Measurements from ENCODE around the gene ALK.

Gene ALK

DNA sequence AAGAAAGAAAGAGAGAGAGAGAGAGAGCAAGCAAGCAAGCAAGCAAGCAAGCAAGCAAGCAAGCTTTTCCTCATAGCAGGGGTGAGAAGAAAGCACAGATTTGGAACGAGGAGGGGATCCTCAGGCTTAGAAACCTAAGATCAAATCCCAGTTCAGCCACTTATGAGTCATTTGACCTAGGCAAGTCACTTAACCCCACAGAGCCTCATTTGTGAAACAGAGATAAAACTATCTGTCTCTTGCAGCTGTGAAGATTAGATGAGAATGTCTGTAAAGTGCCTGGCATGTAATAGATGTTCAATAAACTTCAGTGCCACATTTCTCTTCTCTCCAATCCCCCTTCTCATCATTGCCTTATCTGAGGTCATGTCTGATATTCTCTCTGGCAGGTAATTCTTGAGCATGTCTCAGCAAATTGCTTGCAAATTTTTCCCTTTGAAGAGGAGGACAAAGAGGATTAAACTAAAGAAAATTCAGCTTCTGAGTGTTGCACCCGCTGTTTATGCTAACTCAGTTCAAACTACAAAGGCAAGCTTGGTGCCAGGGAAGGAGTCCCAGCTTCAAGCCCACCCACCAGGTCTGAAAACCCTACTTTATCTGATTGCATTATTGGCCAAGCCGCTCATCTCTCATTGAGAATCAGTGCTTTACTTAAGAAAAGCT, 20.3 kb downstream of the ALK start:
- no peak for DNase-seq

DNA sequence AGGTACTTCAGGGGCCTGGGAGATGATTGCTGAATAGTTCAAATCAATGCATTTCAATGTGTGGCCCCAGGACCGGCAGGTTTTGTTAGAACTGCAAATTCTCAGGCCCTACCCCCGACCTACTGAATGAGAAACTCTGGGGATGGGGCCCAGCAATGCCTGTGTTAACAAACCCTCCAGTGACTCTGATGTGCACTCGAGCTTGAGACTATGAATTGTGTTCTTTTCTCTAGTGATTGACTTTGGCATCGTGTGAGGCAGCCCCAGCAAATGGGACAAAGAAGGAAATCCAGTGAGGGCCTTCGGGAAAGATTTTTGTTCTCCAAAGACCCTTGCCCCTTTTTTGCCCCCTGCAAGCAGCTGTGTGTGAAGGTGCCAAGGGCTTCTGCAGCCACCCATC, 22.4 kb downstream of the ALK start:
- no peak for DNase-seq

DNA sequence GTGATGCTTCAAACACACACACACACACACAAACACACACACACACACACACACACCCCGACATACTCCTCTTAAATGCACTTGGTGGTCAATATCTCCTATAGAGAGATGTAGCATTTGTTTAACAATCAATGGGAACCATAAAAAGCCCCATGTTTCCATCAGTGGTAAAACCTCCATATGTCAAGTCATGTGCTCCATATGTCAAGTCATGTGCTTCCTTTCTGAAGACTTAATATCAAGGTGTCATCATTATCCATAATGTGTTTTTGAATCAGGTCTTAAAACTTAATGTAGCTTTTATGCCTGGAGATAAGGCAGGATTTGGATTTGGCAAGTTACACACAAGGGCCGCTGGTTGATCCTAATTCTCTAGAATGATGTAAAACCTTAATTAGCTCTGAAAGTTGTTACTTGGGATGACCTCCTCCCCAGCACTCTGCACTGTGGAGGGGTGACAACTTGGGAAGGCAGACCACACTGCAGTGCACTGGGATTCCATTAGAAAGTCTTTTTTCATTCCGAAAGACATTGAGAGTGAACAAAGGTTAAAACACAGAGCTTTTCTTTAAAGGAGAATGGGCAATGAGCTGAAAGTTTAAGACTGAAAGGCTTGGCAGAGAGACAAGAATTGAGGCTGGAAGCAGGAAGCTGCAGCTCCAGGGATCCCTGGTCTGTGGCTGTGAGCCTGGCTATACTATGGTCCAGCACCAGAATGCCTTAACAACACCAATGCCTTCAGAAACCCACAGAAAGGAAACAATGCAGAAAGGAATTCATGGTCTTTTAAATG, 26.4 kb downstream of the ALK start:
- no peak for DNase-seq

DNA sequence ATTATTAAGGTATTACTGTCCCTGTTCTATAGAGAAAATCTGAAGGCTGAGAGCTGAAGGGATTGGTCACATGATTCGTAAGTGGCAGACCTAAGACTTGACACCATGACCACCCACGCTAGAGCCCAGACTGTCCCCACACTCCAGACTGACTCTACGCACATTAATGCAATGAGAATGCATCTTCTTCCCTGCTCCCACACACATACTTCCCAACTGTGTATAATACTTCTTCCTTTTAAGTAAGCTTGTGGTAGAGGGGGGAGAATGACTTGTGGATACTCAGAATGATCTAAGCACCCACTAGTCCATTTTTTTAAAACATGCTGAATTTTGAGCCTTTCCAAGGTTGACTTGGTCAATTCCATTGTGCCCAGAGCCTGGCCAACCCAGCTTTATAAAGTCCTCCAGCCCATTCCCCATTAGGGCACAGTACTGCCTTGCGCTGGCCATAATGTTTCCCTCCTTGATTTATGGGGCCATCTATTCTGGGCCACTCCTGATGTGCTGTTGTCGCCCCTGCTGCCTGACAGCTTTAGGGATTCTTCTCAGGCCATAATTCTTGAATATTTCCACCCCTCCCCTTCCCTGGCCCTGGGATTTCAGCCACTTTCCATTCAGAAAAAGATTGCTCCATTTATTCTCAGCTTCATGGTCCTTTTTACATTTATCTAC, 28.7 kb downstream of the ALK start:
- DNase-seq, result no peak

DNA sequence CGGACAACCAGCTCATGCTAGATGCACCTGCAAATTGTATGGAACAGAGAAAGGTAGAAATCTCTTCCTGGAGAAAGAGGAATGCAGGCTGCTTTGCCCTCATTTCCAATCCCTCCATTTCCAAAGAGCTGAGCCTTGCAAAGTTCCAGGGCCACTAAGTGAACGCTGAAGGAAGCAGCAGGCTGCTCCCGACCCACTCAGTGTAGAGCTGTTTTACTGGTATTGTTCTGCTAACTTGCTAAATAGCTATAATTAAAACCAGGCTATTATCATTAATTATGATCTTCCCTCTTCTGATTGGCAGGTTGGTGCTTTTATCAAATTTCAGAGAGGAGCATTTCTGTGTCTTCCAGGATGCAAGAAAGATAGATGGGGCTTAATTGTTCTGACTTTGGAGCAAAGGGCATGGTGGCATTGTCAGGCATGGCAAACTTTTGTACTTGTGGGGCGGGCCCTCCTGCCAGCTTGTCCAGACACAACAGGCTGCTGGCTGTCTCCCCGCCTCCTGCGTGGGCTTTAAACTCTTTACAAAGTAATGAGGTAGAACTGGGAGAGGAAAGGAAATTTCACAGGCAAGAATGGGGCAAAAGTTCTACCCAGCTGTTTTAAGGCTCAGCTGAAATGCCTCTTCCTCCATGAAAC, 40.2 kb downstream of the ALK start:
- DNase-seq, result no peak

DNA sequence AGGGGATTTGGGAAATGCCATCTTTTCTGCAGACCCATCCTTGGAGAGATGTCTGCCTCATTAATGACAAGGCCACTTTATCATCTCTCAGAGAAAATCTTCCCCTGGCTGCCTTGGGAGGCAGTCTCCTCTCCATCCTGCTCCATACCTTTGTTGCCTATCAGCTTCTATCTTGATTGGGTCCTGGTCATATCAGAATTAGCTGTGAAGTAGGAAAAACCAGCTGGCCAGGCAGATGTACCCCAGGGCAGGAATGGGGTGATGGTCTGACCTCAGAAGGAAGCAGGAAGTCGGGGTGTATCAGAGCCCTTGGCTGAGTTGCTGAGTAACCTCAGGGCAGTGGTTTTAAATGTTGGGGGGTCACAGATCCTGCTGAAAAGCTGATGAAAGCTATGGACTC, 41.3 kb downstream of the ALK start:
- DNase-seq, result no peak

DNA sequence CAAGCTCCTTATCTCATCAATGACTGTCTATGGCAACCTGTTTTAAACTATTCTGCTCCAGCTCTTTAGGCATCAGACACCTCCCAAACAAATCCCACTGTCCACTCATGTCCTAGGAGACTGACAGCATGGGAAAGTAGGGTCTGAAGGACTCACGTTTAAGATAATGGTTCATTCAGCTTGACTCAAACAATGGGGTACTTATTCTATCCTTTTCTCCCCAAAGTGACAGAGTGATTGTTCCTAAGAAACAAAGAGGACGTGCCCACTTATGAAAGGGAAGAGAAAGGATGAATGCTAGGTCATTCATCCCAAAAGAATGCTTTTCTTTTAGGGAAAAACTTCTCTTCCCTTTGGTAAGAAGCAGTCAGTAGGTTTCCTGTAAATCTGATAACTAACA, 41.9 kb downstream of the ALK start:
- DNase-seq, result no peak

DNA sequence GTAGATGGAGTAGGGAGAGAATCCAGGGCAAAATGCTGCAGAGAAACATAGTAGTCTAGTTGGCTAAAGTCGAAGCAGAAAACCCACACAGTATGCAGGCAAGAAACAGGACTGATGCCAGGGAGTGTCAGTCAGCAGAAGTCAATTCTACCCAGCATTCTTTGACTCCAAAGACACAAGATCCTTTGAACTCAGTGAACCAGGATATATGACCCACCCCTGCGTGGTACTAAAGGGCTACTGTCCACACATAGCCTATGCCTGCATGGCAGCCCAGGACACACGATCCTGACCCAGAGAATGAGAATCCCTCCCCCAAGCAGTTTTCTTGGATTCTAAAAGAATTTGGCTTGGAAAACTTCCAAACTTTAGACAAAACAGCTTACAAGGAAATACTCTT, 42.5 kb downstream of the ALK start:
- DNase-seq, result no peak

DNA sequence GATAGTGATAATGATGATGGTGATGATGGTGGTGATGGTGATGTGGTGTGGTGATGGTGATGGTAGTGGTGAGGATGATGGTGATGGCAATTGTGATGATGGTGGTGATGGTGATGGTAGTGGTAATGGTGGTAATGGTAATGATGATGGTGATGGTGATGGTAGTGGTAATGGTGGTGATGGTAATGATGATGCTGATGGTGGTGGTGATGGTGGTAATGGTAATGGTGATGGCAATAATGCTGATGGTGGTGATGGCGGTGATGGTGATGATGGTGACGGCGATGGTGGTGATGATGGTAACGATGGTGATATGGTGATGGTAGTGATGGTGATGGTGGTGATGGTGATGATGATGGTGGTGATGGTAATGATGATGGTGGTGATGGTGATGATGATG, 45.0 kb downstream of the ALK start:
- DNase-seq, result no peak

DNA sequence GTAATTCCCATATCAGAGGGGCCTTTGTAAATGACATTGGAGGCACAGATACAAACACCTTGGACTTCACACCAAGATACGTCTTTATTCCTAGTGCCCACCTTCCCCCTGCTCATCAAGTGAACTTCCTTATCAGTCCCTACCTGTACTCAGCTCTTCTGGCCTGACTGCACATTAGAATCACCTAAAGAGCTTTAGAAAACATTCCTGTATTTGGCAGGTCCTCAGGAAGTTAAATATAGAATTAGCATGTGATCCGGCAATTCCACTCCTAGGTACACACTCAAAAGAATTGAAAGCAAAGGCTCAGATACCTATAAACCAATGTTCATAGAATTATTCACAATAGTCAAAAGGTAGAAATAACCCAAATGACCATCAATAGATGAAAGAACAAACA, 46.6 kb downstream of the ALK start:
- DNase-seq, result no peak

DNA sequence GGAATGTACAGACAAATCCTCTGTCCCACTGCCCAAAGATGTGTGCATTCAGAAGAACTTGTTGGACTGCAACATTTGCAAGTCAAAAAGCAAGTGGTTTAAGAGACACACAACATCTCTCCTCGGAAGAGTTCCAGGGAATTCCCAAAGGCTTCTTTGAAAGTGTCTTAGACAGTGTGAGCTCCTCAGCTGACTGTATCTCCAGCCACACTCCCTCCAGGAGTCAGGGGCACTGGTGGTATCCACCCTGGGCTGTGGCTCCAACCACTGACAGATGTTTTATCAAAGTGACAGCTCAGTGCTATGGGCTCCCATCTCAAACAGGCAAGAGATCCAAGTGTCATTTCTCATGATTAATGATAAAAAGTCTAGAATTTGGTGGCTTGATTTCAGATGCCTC, 48.5 kb downstream of the ALK start:
- no peak for DNase-seq

DNA sequence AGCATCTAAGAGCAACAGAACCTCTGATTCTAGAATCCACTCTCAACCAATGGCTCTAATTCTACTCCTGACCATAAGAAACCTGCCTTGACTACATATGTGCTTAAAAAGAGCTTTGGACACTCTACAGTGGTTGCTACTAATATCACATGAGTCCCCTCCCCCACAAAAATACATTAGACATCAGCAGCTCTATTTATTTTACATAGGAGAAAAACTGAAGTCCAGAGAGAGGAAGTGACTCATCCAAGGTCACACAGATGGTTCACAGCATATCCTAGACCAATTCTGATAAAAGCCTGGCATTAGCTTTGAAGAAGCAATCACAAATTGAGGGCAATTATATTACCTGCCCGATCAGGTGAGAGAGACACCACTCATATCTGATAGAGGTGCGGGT, 49.8 kb downstream of the ALK start:
- no peak for DNase-seq

DNA sequence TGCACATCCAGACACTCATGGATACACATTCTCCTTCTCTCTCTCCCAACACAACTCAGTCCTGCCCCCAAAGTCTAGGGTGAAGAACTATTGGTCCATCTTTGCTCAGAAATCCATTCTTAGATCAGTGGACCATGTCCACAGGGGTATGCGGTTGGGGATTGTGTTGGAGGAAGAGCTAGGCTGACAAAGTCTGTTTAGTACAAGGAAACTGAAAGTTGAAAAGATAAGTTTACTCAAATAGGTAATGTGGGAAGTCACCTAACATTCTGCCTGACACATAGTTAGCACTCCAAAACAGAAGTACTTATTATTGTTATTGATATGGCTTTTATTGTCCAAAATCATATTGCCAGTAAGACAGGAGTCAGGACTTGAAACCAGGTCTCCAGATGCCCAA, 55.9 kb downstream of the ALK start:
- no peak for DNase-seq

DNA sequence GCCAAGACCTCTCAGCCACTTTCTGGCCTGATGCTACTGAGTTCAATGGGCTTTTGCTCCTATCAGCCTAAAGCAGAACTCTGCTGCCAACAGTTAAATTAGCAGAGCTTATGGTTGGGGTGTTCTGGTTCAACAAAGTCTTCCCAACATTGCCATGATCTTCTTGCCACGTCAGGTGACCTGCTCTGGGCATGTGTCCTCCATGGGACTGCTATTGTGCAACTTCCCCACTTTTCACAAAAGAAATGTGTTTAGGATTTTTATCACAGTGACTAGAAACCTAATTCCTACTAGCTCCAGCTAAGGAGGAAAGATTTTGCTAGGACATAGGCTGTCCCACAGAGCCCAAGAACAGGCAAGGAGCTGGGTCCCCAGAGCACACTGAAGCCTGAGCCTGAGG, 56.4 kb downstream of the ALK start:
- no peak for DNase-seq

DNA sequence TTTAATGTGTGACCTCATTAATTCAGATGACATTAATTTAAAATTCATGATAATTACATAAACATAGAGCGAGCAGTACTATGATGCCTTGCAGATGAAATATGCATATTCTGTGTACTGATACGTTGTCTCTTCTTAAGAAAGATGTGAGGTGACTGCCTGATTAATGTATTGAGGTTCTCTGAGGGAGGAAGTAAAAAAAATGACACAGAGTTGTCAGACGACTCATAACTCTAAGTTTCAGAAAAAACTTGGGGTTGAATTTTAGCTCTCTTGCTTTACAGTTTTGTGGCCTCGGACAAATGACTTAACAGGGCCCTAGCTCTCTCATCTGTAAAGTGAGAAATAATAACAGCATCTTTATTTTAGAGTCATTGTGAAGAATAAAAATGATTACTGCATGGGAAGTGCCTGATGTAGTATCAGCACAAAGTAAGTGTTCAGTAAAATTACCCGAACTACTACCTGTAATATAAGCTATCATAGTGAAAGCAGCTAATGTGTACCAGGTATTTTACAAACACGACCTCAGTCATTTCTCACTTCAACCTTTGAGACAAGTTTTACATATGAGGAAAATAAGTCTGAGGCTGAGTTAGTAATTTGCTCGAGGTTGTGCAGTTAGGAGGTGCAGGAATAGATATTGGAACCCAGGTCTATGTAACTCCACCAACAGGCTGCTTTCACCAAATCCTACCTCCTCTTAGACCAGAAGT, 65.3 kb downstream of the ALK start:
- DNase-seq, result no peak

DNA sequence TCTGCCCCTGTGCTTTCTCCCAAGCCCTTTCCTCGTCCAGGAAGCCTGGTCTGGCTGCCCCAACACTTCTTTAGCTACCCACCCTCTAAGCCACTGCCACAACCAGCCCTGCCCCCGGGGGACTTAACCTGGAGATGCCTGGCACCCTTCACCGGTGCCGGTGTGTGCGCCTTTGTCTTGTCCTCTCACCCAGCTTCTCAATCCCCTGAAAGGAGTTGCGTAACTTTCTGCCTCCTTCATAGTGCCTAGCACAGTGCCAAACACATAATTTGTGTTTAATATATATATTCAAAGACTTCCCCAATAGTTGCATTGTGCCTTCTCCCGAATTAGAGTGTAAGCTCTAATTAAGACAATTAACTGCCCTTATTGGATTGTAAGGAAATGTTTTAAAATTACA, 70.6 kb downstream of the ALK start:
- DNase-seq, result no peak

DNA sequence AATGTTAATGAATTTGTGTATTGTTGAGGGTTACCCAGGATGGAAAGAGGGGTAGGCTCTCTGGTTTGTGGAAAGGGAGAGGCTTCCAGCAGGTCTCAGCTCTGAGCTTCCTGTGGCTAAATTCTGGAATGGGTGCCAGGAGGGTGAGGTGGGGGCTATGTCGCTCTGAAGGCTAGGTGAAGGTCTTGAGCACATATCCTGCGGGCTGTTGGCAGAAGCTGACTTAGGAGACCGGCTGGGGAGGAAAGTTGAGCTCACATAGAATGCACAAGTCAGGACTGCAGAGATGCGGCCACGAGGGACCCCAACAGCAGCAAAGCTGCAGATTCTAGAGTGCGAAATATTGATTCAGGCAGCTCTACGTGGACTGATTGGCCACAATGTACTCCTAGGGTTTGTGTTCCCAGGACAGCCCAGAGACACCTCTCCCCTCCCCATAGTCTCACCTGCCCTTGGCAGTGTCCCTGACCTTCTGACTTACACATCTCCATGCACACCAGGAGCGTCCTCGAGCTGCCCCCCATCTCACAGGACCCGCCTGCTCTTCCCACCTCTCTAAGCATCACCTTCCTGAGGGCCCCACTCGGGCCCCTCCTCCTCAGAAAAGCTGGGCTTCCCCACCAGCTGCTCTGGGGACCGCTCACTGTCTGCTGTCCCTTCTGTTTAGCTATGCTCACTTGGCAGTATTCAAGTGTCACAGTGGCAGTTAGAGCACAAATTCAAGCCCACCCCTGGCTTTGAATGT, 72.6 kb downstream of the ALK start:
- DNase-seq, result no peak

DNA sequence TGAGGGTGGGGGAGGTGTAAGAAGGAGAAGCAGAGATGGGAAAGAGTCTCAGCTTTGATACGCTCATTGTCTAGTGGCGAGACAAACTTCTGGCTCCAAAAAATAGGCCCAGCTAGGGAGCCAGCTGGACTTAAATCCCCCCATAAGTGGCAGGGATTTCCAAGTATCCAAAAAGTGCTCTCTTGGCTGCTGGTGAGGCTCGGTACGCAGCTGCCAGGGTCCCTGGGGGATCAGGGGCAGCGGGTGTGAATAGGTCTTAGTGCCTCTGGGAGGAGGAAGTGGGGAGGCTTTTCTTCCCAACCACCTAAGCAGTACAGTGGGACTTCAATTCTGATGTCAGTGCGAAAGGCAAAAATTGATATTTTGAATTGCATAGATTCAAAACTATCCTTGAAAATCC, 73.5 kb downstream of the ALK start:
- no peak for DNase-seq

DNA sequence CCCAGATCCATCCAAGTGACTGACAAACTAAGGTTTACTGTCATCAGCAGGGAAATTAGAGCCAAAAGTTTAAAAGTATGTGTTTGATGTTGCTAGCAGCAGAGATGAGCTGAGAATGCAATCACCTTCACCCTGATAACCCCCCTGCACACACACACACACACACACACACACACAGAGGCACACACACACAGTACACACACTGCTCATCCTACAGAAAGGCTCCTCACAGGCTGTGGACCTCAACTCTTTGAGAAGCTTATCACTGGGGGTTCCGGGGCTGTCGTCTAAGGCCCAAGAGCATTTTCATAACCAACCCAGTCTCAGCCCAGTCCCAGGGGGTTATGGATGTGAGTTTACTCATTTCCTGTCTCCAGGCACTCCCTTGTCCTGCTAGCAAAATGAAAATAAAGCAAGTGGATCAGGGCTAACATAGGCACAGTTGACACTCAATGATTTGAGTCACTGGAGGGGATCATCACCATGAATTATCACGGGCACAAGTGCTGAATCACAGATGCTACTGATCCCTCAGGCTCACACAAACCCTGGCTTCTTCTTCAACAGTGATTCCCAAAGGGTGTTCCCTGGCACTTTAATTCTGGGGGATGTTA, 76.6 kb downstream of the ALK start:
- DNase-seq, result no peak

DNA sequence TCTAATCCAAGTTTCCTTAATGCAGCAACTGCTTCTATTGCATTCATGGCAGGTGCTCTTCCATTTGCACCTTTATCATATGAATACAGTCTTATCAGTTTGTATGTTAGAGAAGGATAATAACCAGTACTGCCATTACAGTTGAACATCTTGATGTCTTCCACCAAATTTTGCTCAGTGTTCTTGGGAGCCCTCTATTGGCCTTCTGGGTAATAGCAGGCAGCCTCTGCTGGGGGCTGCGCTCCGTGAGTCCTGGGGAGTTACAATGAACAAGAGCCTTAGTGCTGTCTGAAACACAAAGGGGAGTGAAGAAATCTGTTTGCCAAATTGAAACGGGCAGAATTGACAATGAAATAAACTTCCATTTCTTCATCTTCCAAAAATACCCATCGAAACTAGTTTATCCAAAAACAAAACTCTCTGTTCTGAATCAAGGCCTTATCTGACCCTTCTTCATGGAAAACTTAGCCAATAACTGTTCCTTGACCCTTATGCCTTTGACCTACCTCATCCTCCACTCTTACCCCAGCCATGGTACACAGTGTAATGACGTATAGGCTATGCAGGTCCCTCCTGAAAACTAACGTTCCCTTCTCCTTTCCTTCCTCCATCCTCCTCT, 79.9 kb downstream of the ALK start:
- no peak for DNase-seq

DNA sequence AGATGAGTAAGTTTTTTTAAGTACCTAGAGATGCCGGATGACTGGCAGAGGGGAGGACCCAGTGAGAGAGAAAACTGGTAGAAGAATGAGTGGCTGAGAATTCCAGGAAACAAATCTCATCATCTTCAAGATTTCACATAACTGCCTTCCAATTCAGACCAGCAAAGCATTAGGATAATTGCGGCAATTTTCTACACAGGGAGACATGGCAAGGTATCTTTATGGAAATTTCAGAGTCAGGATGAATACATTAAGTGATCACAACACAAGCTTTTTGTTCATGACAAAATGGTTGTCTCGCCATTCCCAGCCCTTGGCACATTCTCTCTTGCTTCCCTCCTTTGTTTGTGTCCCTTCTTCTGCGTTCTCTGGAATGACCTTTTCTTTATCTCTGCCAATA, 82.1 kb downstream of the ALK start:
- DNase-seq, result no peak

DNA sequence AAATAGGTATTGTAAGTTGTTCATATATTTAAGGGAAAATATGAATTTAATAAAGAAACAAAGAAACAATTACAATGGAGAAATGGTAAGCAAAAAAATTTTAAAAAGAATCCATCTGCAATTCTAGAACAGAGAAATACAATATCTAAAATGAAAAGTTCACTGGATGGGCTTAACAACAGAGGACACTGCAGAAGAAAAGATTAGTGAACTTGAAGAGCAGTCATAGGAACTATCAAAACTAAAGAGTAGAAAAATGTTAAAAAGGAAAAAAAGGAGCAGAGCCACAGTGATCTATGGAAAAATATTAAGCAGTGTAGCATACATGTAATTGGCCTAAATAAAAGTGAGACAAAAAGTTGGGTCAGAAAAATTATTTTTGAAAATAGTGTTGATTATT, 83.5 kb downstream of the ALK start:
- no peak for DNase-seq
